B cell (primary cell): ENCODE measurements around the gene SLC30A9. TPM values are rescaled to one million over a fixed set of nuclear protein-coding genes. Genes with fewer than 3 reads are reported as not detected.

Experiments used
- ATAC-seq: fragments of 200-7000 bp; cut with Tn5 transposase; one replicate; pipeline ENCODE4 v1.10.0; 2021; ENCODE audit warnings: low read depth, mild to moderate bottlenecking, moderate number of reproducible peaks, moderate library complexity
- CTCF ChIA-PET: fragments of 350-600 bp; sonication (Branson Sonifier 250); formaldehyde crosslinking; loops from one replicate; lab custom pipeline; 2021; ENCODE audit warnings: antibody characterized with exemption, inconsistent platforms; lab: Charles Lee
- POLR2A ChIA-PET: fragments of 350-600 bp; sonication (Branson Sonifier 250); formaldehyde crosslinking; loops from one replicate; lab custom pipeline; 2021; ENCODE audit warnings: antibody characterized with exemption; lab: Charles Lee
- DNase-seq: peaks from one replicate; pipeline ENCODE4 v3.0.0; 2013
- H2AFZ ChIP-seq: 2 replicates; pipeline ENCODE4 v1.6.1; 2012; ENCODE audit warnings: mild to moderate bottlenecking, low read depth, low read length; ENCODE audit not compliant: insufficient read depth, poor library complexity, severe bottlenecking
- H3K27ac ChIP-seq, 2 donors: 1 replicate in 1 of 2; 2 replicates in 1 of 2; pipeline ENCODE4 v1.5.1; 2012 to 2013; ENCODE audit warnings: low read length in 2 of 2, mild to moderate bottlenecking in 2 of 2, moderate library complexity in 1 of 2
- H3K27me3 ChIP-seq, 4 experiments: fragments of 200-600 bp in 1 of 4; sonication (generic) in 1 of 4; replicated peaks in 1 of 4; 1 replicate in 2 of 4; 2 replicates in 2 of 4; pipeline versions ENCODE4 v1.6.1 to v1.7.0; 2013 to 2016; ENCODE audit warnings: low read length in 3 of 4, mild to moderate bottlenecking in 2 of 4, mixed read lengths in 1 of 4, moderate library complexity in 1 of 4; ENCODE audit not compliant: insufficient read depth in 4 of 4, control insufficient read depth in 3 of 4; ENCODE audit errors: control extremely low read depth in 1 of 4
- H3K36me3 ChIP-seq, 2 experiments: replicated peaks in 1 of 2; 1 replicate in 1 of 2; 2 replicates in 1 of 2; pipeline versions ENCODE4 v1.6.1 to v1.7.1; 2013; ENCODE audit warnings: low read length in 1 of 2; ENCODE audit not compliant: insufficient read depth in 2 of 2, control insufficient read depth in 1 of 2; ENCODE audit errors: control extremely low read depth in 1 of 2, extremely low read depth in 1 of 2
- H3K4me1 ChIP-seq, 2 donors: fragments of 200-600 bp in 1 of 2; sonication (generic) in 1 of 2; 1 replicate in 1 of 2; 2 replicates in 1 of 2; pipeline versions ENCODE4 v1.5.1 to v1.6.1; 2013 to 2017; ENCODE audit warnings: low read length in 2 of 2; ENCODE audit not compliant: control insufficient read depth in 2 of 2, insufficient read depth in 2 of 2
- H3K4me2 ChIP-seq: replicated peaks from 2 replicates; pipeline ENCODE3; 2012; ENCODE audit warnings: mild to moderate bottlenecking, low read depth, low read length; ENCODE audit not compliant: poor library complexity, severe bottlenecking
- H3K4me3 ChIP-seq, 5 experiments: fragments of 200-600 bp in 1 of 5; sonication (generic) in 1 of 5; 1 replicate in 3 of 5; 2 replicates in 2 of 5; pipeline versions ENCODE4 v1.5.1 to v1.7.0; 2011 to 2016; ENCODE audit warnings: low read length in 4 of 5, mild to moderate bottlenecking in 4 of 5, low read depth in 2 of 5, control low read depth in 1 of 5, moderate library complexity in 1 of 5; ENCODE audit not compliant: insufficient read depth in 1 of 5; ENCODE audit errors: control extremely low read depth in 1 of 5, extremely low read depth in 1 of 5
- H3K79me2 ChIP-seq: fragments of 200-600 bp; sonication (generic); one replicate; pipeline ENCODE4 v1.6.0; 2016; ENCODE audit warnings: low read length; ENCODE audit not compliant: control insufficient read depth, insufficient read depth
- H3K9ac ChIP-seq: fragments of 200-600 bp; sonication (generic); 2 replicates; pipeline ENCODE4 v1.6.1; 2017; ENCODE audit warnings: mild to moderate bottlenecking, low read length, moderate library complexity
- H3K9me3 ChIP-seq, 3 donors: one replicate each; pipeline versions ENCODE4 v1.6.1 to v1.7.1; 2013; ENCODE audit warnings: low read length in 2 of 3; ENCODE audit not compliant: control insufficient read depth in 2 of 3, insufficient read depth in 1 of 3; ENCODE audit errors: control extremely low read depth in 1 of 3
- H4K20me1 ChIP-seq: 2 replicates; pipeline ENCODE4 v1.6.0; 2012; ENCODE audit warnings: mild to moderate bottlenecking, low read length; ENCODE audit not compliant: insufficient read depth, control insufficient read depth, poor library complexity, severe bottlenecking
- H3K27ac Mint-ChIP-seq: one replicate; pipeline ENCODE4 v1.8.0; 2021; ENCODE audit warnings: mixed read lengths
- H3K27me3 Mint-ChIP-seq: one replicate; pipeline ENCODE4 v1.8.0; 2021; ENCODE audit warnings: mixed read lengths
- H3K4me1 Mint-ChIP-seq: one replicate; pipeline ENCODE4 v1.8.0; 2021; ENCODE audit warnings: mixed read lengths
- H3K4me3 Mint-ChIP-seq: one replicate; pipeline ENCODE4 v1.8.0; 2021; ENCODE audit warnings: mixed read lengths
- H3K9me3 Mint-ChIP-seq: one replicate; pipeline ENCODE4 v1.8.0; 2022; ENCODE audit warnings: mixed read lengths; ENCODE audit not compliant: insufficient read depth
- EZH2 ChIP-seq: IDR thresholded peaks from 2 replicates; pipeline ENCODE4 v1.6.1; 2012; ENCODE audit warnings: borderline replicate concordance, low read depth, mild to moderate bottlenecking, moderate library complexity, low read length; ENCODE audit not compliant: insufficient read depth, poor library complexity, severe bottlenecking
- WGBS: methylation state at CpG from one replicate; pipeline ENCODE4 v1.1.5; 2013; ENCODE audit warnings: missing lambda C conversion rate; ENCODE audit not compliant: insufficient coverage; 5-methylcytosine and 5-hydroxymethylcytosine counted together
- intact Hi-C: fragments of 100-400 bp; cut with micrococcal nuclease; formaldehyde crosslinking; loops from one replicate; pipeline ENCODE4 v1.10.0; 2022
- polyA plus RNA-seq: library from polyadenylated mRNA; depleted of rRNA; stranded (reverse); fragments of >200 nt; gene quantifications from 2 replicates; pipeline ENCODE4 v1.2.3, GENCODE V29; 2012
- total RNA-seq, 2 donors: library from RNA; stranded (reverse); fragments of 120-200 nt in 1 of 2; gene quantifications; 1 replicate in 1 of 2; 2 replicates in 1 of 2; pipeline versions ENCODE4 v1.2.3 to v1.2.4, GENCODE V29; 2013 to 2022
- TF ChIP-seq, protein P1 (sequence below): fragments of 200-600 bp; IDR thresholded peaks from one replicate; pipeline ENCODE4 v1.8.0; 2022; ENCODE audit warnings: antibody characterized with exemption, mild to moderate bottlenecking

The SLC30A9 gene
- total and polyA plus RNA-seq, 2 donors (not counting 1 experiment from before 2014, with no cell fraction given) = 9.9 to 37.0 TPM

DNA sequence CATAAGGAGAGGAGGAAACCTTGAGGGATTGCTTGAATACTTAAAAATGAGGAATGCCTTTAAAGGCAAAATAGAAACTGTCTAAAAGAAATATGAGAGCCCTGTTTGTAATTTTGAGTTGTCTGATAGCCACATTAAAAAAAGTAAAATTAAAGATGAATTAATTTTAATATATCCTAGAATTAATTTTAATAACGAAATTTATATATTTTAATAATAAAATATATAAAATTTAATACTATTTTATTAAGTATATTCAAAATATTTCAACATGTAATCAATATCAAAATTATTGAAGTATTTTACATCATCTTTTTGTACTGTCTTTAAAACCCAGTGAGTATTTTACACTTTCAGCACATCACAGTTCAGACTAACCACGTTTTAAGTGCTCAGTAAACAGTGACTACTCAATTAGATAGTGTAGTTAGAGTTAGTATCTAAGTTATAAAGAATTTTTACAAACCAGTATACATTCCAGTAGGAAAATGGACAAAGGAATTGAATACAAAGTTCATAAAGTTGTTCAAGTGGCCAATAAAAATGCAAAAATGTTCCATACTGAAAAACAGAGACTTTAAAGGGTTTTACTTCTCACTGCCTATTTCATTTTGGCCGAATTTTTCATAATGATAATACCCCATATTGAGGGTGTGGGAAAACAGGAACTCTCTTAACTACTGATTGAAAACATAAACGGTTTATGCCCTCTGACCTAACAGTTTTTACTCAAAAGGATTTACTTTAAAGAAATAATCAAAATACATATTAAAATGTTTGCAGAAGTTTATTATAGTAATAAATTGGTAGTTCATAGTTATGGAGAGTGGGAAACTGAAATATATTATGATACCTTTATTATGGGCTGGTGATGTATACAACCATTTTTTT is 2.9 kb downstream of the SLC30A9 start:
- POLR2A ChIA-PET = no interaction called here

More for the DNA sequence above, 2.9 kb downstream of the SLC30A9 start:
- no peak for TF ChIP-seq EZH2
- TF ChIP-seq, protein P1, sequence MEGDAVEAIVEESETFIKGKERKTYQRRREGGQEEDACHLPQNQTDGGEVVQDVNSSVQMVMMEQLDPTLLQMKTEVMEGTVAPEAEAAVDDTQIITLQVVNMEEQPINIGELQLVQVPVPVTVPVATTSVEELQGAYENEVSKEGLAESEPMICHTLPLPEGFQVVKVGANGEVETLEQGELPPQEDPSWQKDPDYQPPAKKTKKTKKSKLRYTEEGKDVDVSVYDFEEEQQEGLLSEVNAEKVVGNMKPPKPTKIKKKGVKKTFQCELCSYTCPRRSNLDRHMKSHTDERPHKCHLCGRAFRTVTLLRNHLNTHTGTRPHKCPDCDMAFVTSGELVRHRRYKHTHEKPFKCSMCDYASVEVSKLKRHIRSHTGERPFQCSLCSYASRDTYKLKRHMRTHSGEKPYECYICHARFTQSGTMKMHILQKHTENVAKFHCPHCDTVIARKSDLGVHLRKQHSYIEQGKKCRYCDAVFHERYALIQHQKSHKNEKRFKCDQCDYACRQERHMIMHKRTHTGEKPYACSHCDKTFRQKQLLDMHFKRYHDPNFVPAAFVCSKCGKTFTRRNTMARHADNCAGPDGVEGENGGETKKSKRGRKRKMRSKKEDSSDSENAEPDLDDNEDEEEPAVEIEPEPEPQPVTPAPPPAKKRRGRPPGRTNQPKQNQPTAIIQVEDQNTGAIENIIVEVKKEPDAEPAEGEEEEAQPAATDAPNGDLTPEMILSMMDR = no peak
- H3K27ac Mint-ChIP-seq = no peak overlapping the region
- intact Hi-C loops = no loop called here
- CTCF ChIA-PET = no interaction called here
- H3K36me3 ChIP-seq = no peaks in the 10 kb centered on the region
- H3K4me2 ChIP-seq = no peak overlapping the region
- H4K20me1 ChIP-seq = peaks cover 13% of the 10 kb centered on the region
- DNase-seq (no peak), ATAC-seq (no peak)
- no peaks in the 10 kb centered on the region for H3K27me3 ChIP-seq
- no peak overlapping the region for H3K9ac ChIP-seq
- H3K27ac ChIP-seq = no peak overlapping the region
- no peak overlapping the region for H3K4me3 ChIP-seq
- no peaks in the 10 kb centered on the region for H3K9me3 Mint-ChIP-seq
- H3K9me3 ChIP-seq = no peaks in the 10 kb centered on the region
- H3K79me2 ChIP-seq = peaks cover 64% of the 10 kb centered on the region
- H3K4me1 Mint-ChIP-seq = peaks cover 25% of the 10 kb centered on the region
- H2AFZ ChIP-seq = no peak overlapping the region
- H3K4me1 ChIP-seq = peaks cover 14 to 20% of the 10 kb centered on the region in 2 donors
- no peak overlapping the region for H3K4me3 Mint-ChIP-seq
- H3K27me3 Mint-ChIP-seq = no peaks in the 10 kb centered on the region
- no CpG with 5 or more reads among the region's 4 CpGs for WGBS
